PC-3 (cell line): ENCODE measurements around the gene AKT1. TPM values are rescaled to one million over a fixed set of nuclear protein-coding genes. Genes with fewer than 3 reads are reported as not detected.

Experiments
- ATAC-seq: fragments of 200-7000 bp; cut with Tn5 transposase; 2 replicates; pipeline ENCODE4 v1.9.1; 2020; ENCODE audit warnings: mild to moderate bottlenecking, moderate library complexity
- BruUV-seq: library from RNA; stranded (reverse); fragments of 400-500 nt; replicated peaks from 2 replicates; lab custom pipeline; 2021; lab: Mats Ljungman, UMichigan
- CTCF ChIA-PET: fragments of 300-600 bp; sonication (Branson Sonifier 250); formaldehyde crosslinking; loops from one replicate; lab custom pipeline; 2022; ENCODE audit warnings: antibody characterized with exemption; lab: Charles Lee
- POLR2A ChIA-PET: fragments of 300-600 bp; sonication (Branson Sonifier 250); formaldehyde crosslinking; loops from one replicate; lab custom pipeline; 2022; ENCODE audit warnings: antibody characterized with exemption; ENCODE audit not compliant: unreplicated experiment; lab: Charles Lee
- DNase-seq: peaks from one replicate; pipeline ENCODE4 v3.0.0-alpha.2; 2015
- H2AFZ ChIP-seq: fragments of 300-600 bp; sonication (generic); 2 replicates; pipeline ENCODE4 v1.6.0; 2016; ENCODE audit warnings: antibody characterized with exemption, low read length
- H3F3A ChIP-seq: fragments of 300-600 bp; sonication (generic); one replicate; pipeline ENCODE4 v1.6.0; 2017; ENCODE audit warnings: antibody characterized with exemption, low read length, control low read depth, mild to moderate bottlenecking; ENCODE audit not compliant: unreplicated experiment
- H3K27ac ChIP-seq: fragments of 300-600 bp; sonication (generic); 2 replicates; pipeline ENCODE4 v1.5.1; 2016; ENCODE audit warnings: mild to moderate bottlenecking, low read length
- H3K27me3 ChIP-seq: fragments of 300-600 bp; sonication (generic); 2 replicates; pipeline ENCODE4 v1.6.1; 2016; ENCODE audit warnings: low read length, mixed read lengths
- H3K36me3 ChIP-seq: fragments of 300-600 bp; sonication (generic); 2 replicates; pipeline ENCODE4 v1.6.1; 2016; ENCODE audit warnings: low read depth, mixed run types, low read length, mixed read lengths
- H3K4me1 ChIP-seq: fragments of 300-600 bp; sonication (generic); 2 replicates; pipeline ENCODE4 v1.5.1; 2016; ENCODE audit warnings: low read length; ENCODE audit not compliant: insufficient read depth
- H3K4me2 ChIP-seq: fragments of 300-600 bp; sonication (generic); 2 replicates; pipeline ENCODE4 v1.6.0; 2016; ENCODE audit warnings: low read length
- H3K4me3 ChIP-seq: fragments of 300-600 bp; sonication (generic); 2 replicates; pipeline ENCODE4 v1.5.1; 2016; ENCODE audit warnings: mild to moderate bottlenecking, low read length, mixed read lengths
- H3K79me2 ChIP-seq: fragments of 300-600 bp; sonication (generic); 2 replicates; pipeline ENCODE4 v1.6.1; 2017; ENCODE audit warnings: low read length, mixed read lengths
- H3K9ac ChIP-seq: fragments of 300-600 bp; sonication (generic); 2 replicates; pipeline ENCODE4 v1.6.0; 2016; ENCODE audit warnings: mild to moderate bottlenecking, low read length
- H3K9me2 ChIP-seq: fragments of 300-600 bp; sonication (generic); replicated peaks from 2 replicates; pipeline ENCODE4 v1.6.1; 2016; ENCODE audit warnings: mixed run types, low read length, mixed read lengths
- H3K9me3 ChIP-seq: fragments of 300-600 bp; sonication (generic); 2 replicates; pipeline ENCODE4 v1.6.1; 2016; ENCODE audit warnings: low read length, mixed read lengths
- H4K20me1 ChIP-seq: fragments of 300-600 bp; sonication (generic); 2 replicates; pipeline ENCODE4 v1.6.1; 2016; ENCODE audit warnings: low read length, mixed read lengths
- CTCF ChIP-seq: fragments of 300-600 bp; sonication (generic); conservative IDR thresholded peaks from 2 replicates; pipeline ENCODE4 v1.5.1; 2017; ENCODE audit warnings: antibody characterized with exemption, low read depth, mild to moderate bottlenecking, low read length
- EZH2 ChIP-seq: fragments of 300-600 bp; sonication (generic); IDR thresholded peaks from one replicate; pipeline ENCODE4 v1.6.1; 2017; ENCODE audit warnings: antibody characterized with exemption, mild to moderate bottlenecking, low read length; ENCODE audit not compliant: unreplicated experiment
- EZH2phosphoT487 ChIP-seq: fragments of 300-600 bp; sonication (generic); IDR thresholded peaks from 2 replicates; pipeline ENCODE4 v1.6.1; 2018; ENCODE audit warnings: mild to moderate bottlenecking, antibody characterized with exemption, low read length, borderline replicate concordance
- intact Hi-C: fragments of 100-400 bp; cut with micrococcal nuclease; formaldehyde crosslinking; loops from 2 replicates; pipeline ENCODE4 v1.9.0; 2023
- total RNA-seq: library from RNA; depleted of rRNA; stranded (reverse); fragments of >200 nt; gene quantifications from 2 replicates; pipeline ENCODE4 v1.2.3, GENCODE V29; 2014

AKT1 gene
- total RNA-seq, 1 experiment from 2014 or later: 196 TPM

GRCh38 chr14:104822821-104823615 is 27.5 kb upstream of the AKT1 start:
- DNase-seq (no peak), ATAC-seq (no peak)
- Histone ChIP-seq H3K79me2 (no peaks in the 10 kb centered on the region), H3K9ac (no peak overlapping the region), H3F3A (no peaks in the 10 kb centered on the region), H3K4me1 (peaks cover 14% of the 10 kb centered on the region), H3K36me3 (no peaks in the 10 kb centered on the region), H2AFZ (no peak overlapping the region), H4K20me1 (no peaks in the 10 kb centered on the region), H3K27ac (no peak overlapping the region), H3K9me2 (no peaks in the 10 kb centered on the region), H3K27me3 (no peaks in the 10 kb centered on the region), H3K9me3 (no peaks in the 10 kb centered on the region), H3K4me3 (no peak overlapping the region), H3K4me2 (no peak overlapping the region)
- BruUV-seq: no TSS peak
- TF ChIP-seq EZH2: no peak
- POLR2A ChIA-PET: no interaction called here
- intact Hi-C loops: no loop called here
- CTCF ChIA-PET: interaction anchor here (0.7 kb wide), 1 partner anchor 54 kb away, joined by 3 read pairs; no protein-coding TSS in a partner anchor

- intact Hi-C loops: no loop called here
- Histone ChIP-seq H3F3A (no peaks in the 10 kb centered on the region), H3K4me1 (peaks cover 9% of the 10 kb centered on the region), H4K20me1 (no peaks in the 10 kb centered on the region), H3K27me3 (no peaks in the 10 kb centered on the region), H3K9ac (no peak overlapping the region), H3K79me2 (peaks cover 3% of the 10 kb centered on the region; the same call in 1 of the 2 replicates), H3K27ac (no peak overlapping the region), H3K4me3 (no peak overlapping the region), H3K9me2 (no peaks in the 10 kb centered on the region), H2AFZ (no peak overlapping the region), H3K9me3 (no peaks in the 10 kb centered on the region), H3K4me2 (no peak overlapping the region), H3K36me3 (no peaks in the 10 kb centered on the region)
- ChIA-PET CTCF (no interaction called here), POLR2A (no interaction called here)
- no peak for DNase-seq
- no peak for ATAC-seq
- no TSS peak for BruUV-seq
- no peak for TF ChIP-seq EZH2phosphoT487
- TF ChIP-seq CTCF: no peak
- no peak for TF ChIP-seq EZH2
These were observed 26.5 kb upstream of the AKT1 start for GRCh38 chr14:104821971-104822608.

GRCh38 chr14:104821229-104821945 is 25.8 kb upstream of the AKT1 start:
- H2AFZ ChIP-seq: no peak overlapping the region
- H3K4me2 ChIP-seq: no peak overlapping the region
- no peak for ATAC-seq
- no peaks in the 10 kb centered on the region for H3K9me3 ChIP-seq
- TF ChIP-seq EZH2: no peak
- TF ChIP-seq EZH2phosphoT487: no peak
- no peak for TF ChIP-seq CTCF
- no peaks in the 10 kb centered on the region for H3K9me2 ChIP-seq
- peaks cover 10% of the 10 kb centered on the region for H3K79me2 ChIP-seq
- ChIA-PET POLR2A (no interaction called here), CTCF (no interaction called here)
- no peaks in the 10 kb centered on the region for H3K36me3 ChIP-seq
- H3K9ac ChIP-seq: no peak overlapping the region
- H3F3A ChIP-seq: no peaks in the 10 kb centered on the region
- H4K20me1 ChIP-seq: no peaks in the 10 kb centered on the region
- DNase-seq: no peak
- no TSS peak for BruUV-seq
- intact Hi-C loops: no loop called here
- no peak overlapping the region for H3K4me3 ChIP-seq
- peaks cover 13% of the 10 kb centered on the region for H3K4me1 ChIP-seq
- no peak overlapping the region for H3K27ac ChIP-seq
- H3K27me3 ChIP-seq: no peaks in the 10 kb centered on the region
